GM19025 (cell line): Measurements from ENCODE around the gene APCDD1.
A peak's percentile ranks its signal among the peaks of the same experiment; 100 is the strongest.
"Not testable (repeated sequence)": the region's sequence is repeated elsewhere in the genome, so short reads cannot be mapped to it uniquely, and the experiment has no call there.

ENCODE experiments used
- ATAC-seq: cut with Tn5 transposase; IDR thresholded peaks from one replicate; pipeline ENCODE4 v1.9.1; 2021; ENCODE audit warnings: mild to moderate bottlenecking, low read depth, moderate library complexity; ENCODE audit not compliant: unreplicated experiment

The APCDD1 gene

GRCh38 chr18:10485475-10485874, 31.0 kb downstream of the APCDD1 start:
- ATAC-seq: no peak

GRCh38 chr18:10486362-10486761, 31.9 kb downstream of the APCDD1 start:
- ATAC-seq: no peak

GRCh38 chr18:10487154-10487553, 32.7 kb downstream of the APCDD1 start:
- no peak for ATAC-seq

GRCh38 chr18:10488017-10488416, 33.6 kb downstream of the APCDD1 start:
- ATAC-seq: no peak

GRCh38 chr18:10490401-10491165, 36.1 kb downstream of the APCDD1 start:
- ATAC-seq: peak; percentile 97

- no peak for ATAC-seq
Observed at GRCh38 chr18:10495936-10496335, 41.5 kb downstream of the APCDD1 start.

GRCh38 chr18:10497206-10497749, 42.8 kb downstream of the APCDD1 start:
- no peak for ATAC-seq

- ATAC-seq: no peak
Observed at GRCh38 chr18:10499230-10499629, 44.8 kb downstream of the APCDD1 start.

GRCh38 chr18:10500038-10500437, 45.6 kb downstream of the APCDD1 start:
- no peak for ATAC-seq

- ATAC-seq: no peak
Observed at GRCh38 chr18:10504723-10505122, 50.3 kb downstream of the APCDD1 start.

GRCh38 chr18:10505892-10506291, 51.5 kb downstream of the APCDD1 start:
- ATAC-seq: not testable (repeated sequence)

GRCh38 chr18:10508591-10508990, 54.2 kb downstream of the APCDD1 start:
- no peak for ATAC-seq

GRCh38 chr18:10511236-10511635, 56.8 kb downstream of the APCDD1 start:
- no peak for ATAC-seq

- ATAC-seq: no peak
Observed at GRCh38 chr18:10514082-10514481, 59.6 kb downstream of the APCDD1 start.

- no peak for ATAC-seq
Observed at GRCh38 chr18:10514601-10515000, 60.2 kb downstream of the APCDD1 start.

GRCh38 chr18:10515456-10515855, 61.0 kb downstream of the APCDD1 start:
- no peak for ATAC-seq

GRCh38 chr18:10516078-10516477, 61.6 kb downstream of the APCDD1 start:
- no peak for ATAC-seq

- ATAC-seq: no peak
Observed at GRCh38 chr18:10518595-10519255, 64.3 kb downstream of the APCDD1 start.

GRCh38 chr18:10519366-10519765, 64.9 kb downstream of the APCDD1 start:
- no peak for ATAC-seq

GRCh38 chr18:10519999-10520935, 65.8 kb downstream of the APCDD1 start:
- ATAC-seq: no peak

- ATAC-seq: no peak
Observed at GRCh38 chr18:10521566-10521965, 67.1 kb downstream of the APCDD1 start.
